Globus pallidus (tissue), 1 donor: ENCODE measurements around the gene AMOTL2.

Source experiments
- DNase-seq: peaks from one replicate; pipeline ENCODE4 v3.0.0-alpha.2; 2015; ENCODE audit warnings: low spot score

AMOTL2 gene

GRCh38 chr3:134366221-134366927 is 7.9 kb downstream of the AMOTL2 start:
- no peak for DNase-seq

- no peak for DNase-seq
Observed at GRCh38 chr3:134365766-134366065, 8.5 kb downstream of the AMOTL2 start.

- peak; percentile 34 for DNase-seq
Observed at GRCh38 chr3:134364936-134365765, 9.1 kb downstream of the AMOTL2 start.

- DNase-seq: peak; percentile 89
Observed at GRCh38 chr3:134364061-134364935, 9.9 kb downstream of the AMOTL2 start.

- peak; percentile 41 for DNase-seq
Observed at GRCh38 chr3:134363381-134363755, 10.9 kb downstream of the AMOTL2 start.

- DNase-seq: no peak
Observed at GRCh38 chr3:134362670-134363380, 11.4 kb downstream of the AMOTL2 start.

- no peak for DNase-seq
Observed at GRCh38 chr3:134362221-134362620, 12.0 kb downstream of the AMOTL2 start.

- DNase-seq: no peak
Observed at GRCh38 chr3:134361162-134361835, 12.9 kb downstream of the AMOTL2 start.

GRCh38 chr3:134360046-134360445 is 14.2 kb downstream of the AMOTL2 start:
- DNase-seq: no peak

- DNase-seq: no peak
Observed at GRCh38 chr3:134359121-134360010, 14.9 kb downstream of the AMOTL2 start.

GRCh38 chr3:134357914-134358811 is 16.1 kb downstream of the AMOTL2 start:
- peak; percentile 35 for DNase-seq

- DNase-seq: peak; percentile 22
Observed at GRCh38 chr3:134357261-134357913, 16.9 kb downstream of the AMOTL2 start.

GRCh38 chr3:134356411-134357040 is 17.7 kb downstream of the AMOTL2 start:
- no peak for DNase-seq

- no peak for DNase-seq
Observed at GRCh38 chr3:134355416-134355815, 18.8 kb downstream of the AMOTL2 start.

- peak; percentile 29 for DNase-seq
Observed at GRCh38 chr3:134354612-134355251, 19.5 kb downstream of the AMOTL2 start.

- no peak for DNase-seq
Observed at GRCh38 chr3:134353831-134354611, 20.2 kb downstream of the AMOTL2 start.
